Calu3 (cell line): Measurements from ENCODE around the gene MLN. TPM values are rescaled to one million over a fixed set of nuclear protein-coding genes. Genes with fewer than 3 reads are reported as not detected.

Source experiments
- BruUV-seq: library from RNA; stranded (reverse); fragments of 400-500 nt; replicated peaks from 2 replicates; lab custom pipeline; 2021; lab: Mats Ljungman, UMichigan
- CTCF ChIA-PET: fragments of 300-600 bp; sonication (Branson Sonifier 250); formaldehyde crosslinking; loops from one replicate; lab custom pipeline; 2022; ENCODE audit warnings: antibody characterized with exemption; lab: Charles Lee
- DNase-seq: peaks from one replicate; pipeline ENCODE4 v3.0.0; 2022
- H3K27ac Mint-ChIP-seq: one replicate; pipeline ENCODE4 v1.8.0; 2022; ENCODE audit warnings: mixed read lengths; ENCODE audit not compliant: unreplicated experiment
- H3K27me3 Mint-ChIP-seq: one replicate; pipeline ENCODE4 v1.8.0; 2022; ENCODE audit warnings: mixed read lengths; ENCODE audit not compliant: unreplicated experiment
- H3K36me3 Mint-ChIP-seq: one replicate; pipeline ENCODE4 v1.8.0; 2022; ENCODE audit warnings: mild to moderate bottlenecking, moderate library complexity, mixed read lengths; ENCODE audit not compliant: insufficient read depth, unreplicated experiment
- H3K4me1 Mint-ChIP-seq: one replicate; pipeline ENCODE4 v1.8.0; 2022; ENCODE audit warnings: mild to moderate bottlenecking, low read depth, mixed read lengths; ENCODE audit not compliant: unreplicated experiment
- H3K4me3 Mint-ChIP-seq: one replicate; pipeline ENCODE4 v1.8.0; 2022; ENCODE audit warnings: mild to moderate bottlenecking, low read depth, moderate library complexity, mixed read lengths; ENCODE audit not compliant: unreplicated experiment
- H3K9me3 Mint-ChIP-seq: one replicate; pipeline ENCODE4 v1.8.0; 2022; ENCODE audit warnings: low read depth, mixed read lengths; ENCODE audit not compliant: unreplicated experiment
- intact Hi-C: fragments of 100-400 bp; cut with micrococcal nuclease; formaldehyde crosslinking; loops from one replicate; pipeline ENCODE4 v1.10.0; 2022; ENCODE audit not compliant: unreplicated experiment
- total RNA-seq: library from RNA; stranded (reverse); gene quantifications from 2 replicates; pipeline ENCODE4 v1.2.3, GENCODE V29; 2022
- TF ChIP-seq, protein P1 (sequence below): fragments of 200-600 bp; IDR thresholded peaks from one replicate; pipeline ENCODE4 v1.8.0; 2022; ENCODE audit warnings: antibody characterized with exemption; ENCODE audit not compliant: unreplicated experiment

MLN gene
- total RNA-seq, 1 experiment from 2014 or later: not detected

DNA sequence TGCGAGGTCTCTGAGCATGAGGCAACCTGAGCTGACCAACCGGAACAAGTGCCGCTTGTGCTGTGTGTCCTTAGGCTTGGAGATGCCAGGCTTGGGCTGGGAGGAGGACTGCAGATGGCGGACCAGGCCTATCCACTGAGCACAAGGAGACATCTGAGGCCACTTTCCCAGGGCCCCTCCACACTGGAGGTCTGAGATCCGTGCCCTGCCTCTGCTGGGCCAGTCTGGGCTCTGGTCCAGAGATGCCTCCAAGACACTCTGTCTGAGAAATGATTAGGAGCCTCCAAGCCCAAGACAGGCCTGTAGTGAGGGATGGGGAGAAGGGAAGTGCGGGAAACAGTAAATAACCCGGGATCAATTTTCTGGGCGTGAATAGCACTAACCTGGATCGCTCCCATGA is 3.0 kb upstream of the MLN start:
- no TSS peak for BruUV-seq
- intact Hi-C loops: no loop called here
- TF ChIP-seq, protein P1, sequence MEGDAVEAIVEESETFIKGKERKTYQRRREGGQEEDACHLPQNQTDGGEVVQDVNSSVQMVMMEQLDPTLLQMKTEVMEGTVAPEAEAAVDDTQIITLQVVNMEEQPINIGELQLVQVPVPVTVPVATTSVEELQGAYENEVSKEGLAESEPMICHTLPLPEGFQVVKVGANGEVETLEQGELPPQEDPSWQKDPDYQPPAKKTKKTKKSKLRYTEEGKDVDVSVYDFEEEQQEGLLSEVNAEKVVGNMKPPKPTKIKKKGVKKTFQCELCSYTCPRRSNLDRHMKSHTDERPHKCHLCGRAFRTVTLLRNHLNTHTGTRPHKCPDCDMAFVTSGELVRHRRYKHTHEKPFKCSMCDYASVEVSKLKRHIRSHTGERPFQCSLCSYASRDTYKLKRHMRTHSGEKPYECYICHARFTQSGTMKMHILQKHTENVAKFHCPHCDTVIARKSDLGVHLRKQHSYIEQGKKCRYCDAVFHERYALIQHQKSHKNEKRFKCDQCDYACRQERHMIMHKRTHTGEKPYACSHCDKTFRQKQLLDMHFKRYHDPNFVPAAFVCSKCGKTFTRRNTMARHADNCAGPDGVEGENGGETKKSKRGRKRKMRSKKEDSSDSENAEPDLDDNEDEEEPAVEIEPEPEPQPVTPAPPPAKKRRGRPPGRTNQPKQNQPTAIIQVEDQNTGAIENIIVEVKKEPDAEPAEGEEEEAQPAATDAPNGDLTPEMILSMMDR: no peak
- no peaks in the 10 kb centered on the region for H3K9me3 Mint-ChIP-seq
- no peaks in the 10 kb centered on the region for H3K36me3 Mint-ChIP-seq
- CTCF ChIA-PET: no interaction called here
- H3K27ac Mint-ChIP-seq: no peak overlapping the region
- no peak for DNase-seq
- H3K27me3 Mint-ChIP-seq: peaks cover 100% of the 10 kb centered on the region
- no peaks in the 10 kb centered on the region for H3K4me1 Mint-ChIP-seq
- no peak overlapping the region for H3K4me3 Mint-ChIP-seq

DNA sequence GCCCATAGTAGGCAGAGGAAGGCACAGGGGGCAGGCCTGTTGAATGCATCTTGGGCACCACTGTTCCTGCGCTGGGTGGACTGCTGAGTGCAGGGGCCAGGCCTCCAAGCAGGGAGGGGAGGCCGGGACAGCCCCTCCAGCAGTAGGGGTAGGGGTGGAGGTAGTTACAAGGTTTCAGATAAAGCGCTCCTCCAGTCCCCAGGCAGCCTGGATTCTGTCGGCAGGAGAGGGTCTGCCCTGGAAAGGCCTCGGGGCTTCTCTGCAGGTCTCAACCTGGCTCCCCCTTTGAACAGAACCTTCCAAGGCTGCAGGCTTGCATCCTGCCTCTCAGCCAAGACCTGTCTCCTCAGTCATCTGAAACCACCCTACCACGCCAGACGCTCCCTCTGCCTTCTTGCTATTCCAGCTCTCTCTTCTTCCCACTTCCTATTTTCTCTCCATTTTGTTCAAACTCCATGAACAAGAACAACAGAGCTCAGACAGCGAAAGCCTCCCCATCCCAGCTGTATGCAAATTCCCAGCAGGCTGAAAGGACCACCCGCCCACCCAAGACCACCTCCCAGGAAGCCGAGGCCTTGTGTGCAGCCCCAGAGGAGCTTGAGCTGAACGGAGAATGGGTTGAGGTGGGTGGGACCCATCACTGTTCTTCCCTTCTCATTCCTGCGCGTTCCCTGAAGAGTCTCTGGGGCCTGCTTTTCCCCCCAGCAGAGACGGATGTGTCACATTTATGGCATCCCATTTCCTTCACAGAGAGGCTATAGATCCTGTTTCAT is 1.4 kb downstream of the MLN start:
- CTCF ChIA-PET: interaction anchor here (0.6 to 0.8 kb wide), 2 partner anchors 10 to 11 kb away, joined by 3 to 5 read pairs; no protein-coding TSS in a partner anchor
- Mint-ChIP-seq H3K27me3 (peaks cover 96% of the 10 kb centered on the region), H3K9me3 (no peaks in the 10 kb centered on the region), H3K4me1 (no peaks in the 10 kb centered on the region), H3K27ac (no peak overlapping the region), H3K4me3 (no peak overlapping the region), H3K36me3 (no peaks in the 10 kb centered on the region)
- intact Hi-C loops: no loop called here
- TF ChIP-seq, protein P1: no peak
- no TSS peak for BruUV-seq
- DNase-seq: no peak

DNA sequence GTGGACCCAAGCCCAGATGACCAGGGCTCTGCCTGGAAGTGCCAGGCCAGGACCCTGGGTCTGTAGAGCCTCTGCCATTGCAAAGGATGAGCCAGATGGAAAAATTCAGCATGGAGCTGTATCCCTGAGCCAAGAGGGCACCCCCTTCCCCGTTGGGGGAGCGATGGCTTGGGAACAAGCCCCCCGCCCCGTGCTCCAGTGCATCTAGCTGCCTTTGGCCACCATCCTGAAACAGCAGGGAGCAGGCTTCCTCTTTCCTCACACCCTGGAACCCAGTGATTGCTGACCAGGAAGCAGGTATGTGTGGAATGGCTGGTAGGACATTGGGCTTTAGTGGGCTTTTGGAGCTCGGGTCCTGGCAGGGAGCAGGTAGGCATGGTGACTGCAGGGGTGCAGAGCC is 2.2 kb downstream of the MLN start:
- TF ChIP-seq, protein P1: no peak
- no peak for DNase-seq
- CTCF ChIA-PET: interaction anchor here (0.8 kb wide), 1 partner anchor 11 kb away, joined by 3 read pairs; no protein-coding TSS in a partner anchor
- Mint-ChIP-seq H3K9me3 (no peaks in the 10 kb centered on the region), H3K4me3 (no peak overlapping the region), H3K27me3 (peaks cover 96% of the 10 kb centered on the region), H3K27ac (no peak overlapping the region), H3K36me3 (no peaks in the 10 kb centered on the region), H3K4me1 (no peaks in the 10 kb centered on the region)
- intact Hi-C loops: no loop called here
- BruUV-seq: no TSS peak

DNA sequence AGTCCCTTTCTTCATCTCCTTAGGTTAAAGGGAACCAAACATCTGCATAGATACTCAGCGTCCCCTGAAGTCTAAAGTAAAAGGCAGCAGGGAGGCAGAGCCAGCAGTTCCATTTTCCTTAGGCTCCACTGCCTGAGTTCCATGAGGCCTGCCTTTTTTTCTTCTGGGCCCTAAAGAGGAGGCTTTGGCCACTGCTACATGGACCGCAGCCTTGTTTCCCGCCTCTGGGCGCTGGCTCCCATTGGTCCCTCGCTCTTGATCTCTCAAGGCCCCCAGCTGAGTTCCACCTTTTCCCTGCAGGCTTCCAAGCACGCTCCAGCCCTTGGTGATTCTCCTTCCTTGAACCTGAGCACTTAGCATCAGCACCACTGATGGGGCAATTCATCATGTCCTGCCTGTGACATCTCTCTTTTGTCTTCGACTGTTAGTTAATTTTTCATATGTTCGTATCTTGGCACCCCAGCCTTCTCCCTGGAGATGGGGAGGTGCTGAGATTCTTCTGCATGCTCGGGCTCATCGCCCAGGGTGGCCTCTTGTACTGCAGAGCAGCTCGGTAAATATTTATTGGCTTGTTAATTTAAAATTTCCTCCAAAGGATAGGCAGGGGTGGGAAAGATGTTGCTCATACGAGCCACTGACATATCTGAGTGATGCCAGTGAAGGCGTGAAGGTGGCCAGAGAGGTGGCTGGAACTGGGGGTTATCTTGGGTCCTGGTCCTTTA is 3.4 kb downstream of the MLN start:
- CTCF ChIA-PET: no interaction called here
- Mint-ChIP-seq H3K27ac (no peak overlapping the region), H3K36me3 (no peaks in the 10 kb centered on the region), H3K4me1 (no peaks in the 10 kb centered on the region), H3K9me3 (no peaks in the 10 kb centered on the region), H3K27me3 (peaks cover 93% of the 10 kb centered on the region), H3K4me3 (no peak overlapping the region)
- BruUV-seq: no TSS peak
- DNase-seq: no peak
- intact Hi-C loops: no loop called here
- TF ChIP-seq, protein P1: no peak
